HG03439 (cell line): Measurements from ENCODE around the gene TMF1.

ENCODE experiments used
- ATAC-seq: cut with Tn5 transposase; IDR thresholded peaks from one replicate; pipeline ENCODE4 v1.9.1; 2021; ENCODE audit warnings: mild to moderate bottlenecking, moderate library complexity; ENCODE audit not compliant: unreplicated experiment

The TMF1 gene

DNA sequence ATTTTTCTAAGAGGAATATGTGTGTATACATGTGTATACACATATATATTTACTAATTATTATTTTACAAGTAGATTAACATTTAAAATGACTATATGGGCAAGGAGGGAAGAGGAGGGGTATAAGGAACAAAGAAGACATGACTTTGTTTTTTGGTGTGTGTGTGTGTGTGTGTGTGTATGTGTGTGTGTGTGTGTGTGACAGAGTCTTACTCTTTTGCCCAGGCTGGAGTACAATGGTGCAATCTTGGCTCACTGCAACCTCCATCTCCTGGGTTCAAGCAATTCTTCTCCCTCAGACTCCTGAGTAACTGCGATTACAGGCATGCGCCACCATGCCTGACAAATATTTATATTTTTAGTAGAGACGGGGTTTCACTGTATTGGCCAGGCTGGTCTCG, 36.0 kb downstream of the TMF1 start:
- no peak for ATAC-seq

DNA sequence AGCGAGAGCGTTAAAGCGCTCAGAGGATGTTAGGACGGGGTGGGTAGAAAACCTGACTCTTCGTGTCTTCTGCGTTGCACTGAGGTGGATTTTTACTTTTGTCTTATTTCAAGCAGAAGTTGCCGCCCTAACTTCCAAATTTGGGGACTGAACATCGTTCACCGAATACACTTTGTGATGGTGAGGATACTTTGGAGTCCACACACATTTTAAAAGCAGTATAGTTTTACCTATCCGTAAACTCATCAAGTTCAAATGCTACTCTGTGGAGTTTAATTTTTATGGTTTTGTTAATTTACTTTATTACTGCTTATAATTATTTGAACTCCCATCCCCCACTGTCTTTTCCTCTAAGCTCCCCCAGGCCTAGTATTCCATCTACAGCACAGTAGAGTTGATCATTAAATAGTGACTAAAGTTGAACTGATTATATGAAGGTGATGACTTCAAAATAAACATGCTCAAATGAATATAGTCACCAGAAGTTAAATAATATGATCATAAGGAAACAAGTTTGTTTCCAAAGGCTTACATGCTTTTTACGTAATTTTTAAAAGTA, 38.0 kb downstream of the TMF1 start:
- no peak for ATAC-seq

DNA sequence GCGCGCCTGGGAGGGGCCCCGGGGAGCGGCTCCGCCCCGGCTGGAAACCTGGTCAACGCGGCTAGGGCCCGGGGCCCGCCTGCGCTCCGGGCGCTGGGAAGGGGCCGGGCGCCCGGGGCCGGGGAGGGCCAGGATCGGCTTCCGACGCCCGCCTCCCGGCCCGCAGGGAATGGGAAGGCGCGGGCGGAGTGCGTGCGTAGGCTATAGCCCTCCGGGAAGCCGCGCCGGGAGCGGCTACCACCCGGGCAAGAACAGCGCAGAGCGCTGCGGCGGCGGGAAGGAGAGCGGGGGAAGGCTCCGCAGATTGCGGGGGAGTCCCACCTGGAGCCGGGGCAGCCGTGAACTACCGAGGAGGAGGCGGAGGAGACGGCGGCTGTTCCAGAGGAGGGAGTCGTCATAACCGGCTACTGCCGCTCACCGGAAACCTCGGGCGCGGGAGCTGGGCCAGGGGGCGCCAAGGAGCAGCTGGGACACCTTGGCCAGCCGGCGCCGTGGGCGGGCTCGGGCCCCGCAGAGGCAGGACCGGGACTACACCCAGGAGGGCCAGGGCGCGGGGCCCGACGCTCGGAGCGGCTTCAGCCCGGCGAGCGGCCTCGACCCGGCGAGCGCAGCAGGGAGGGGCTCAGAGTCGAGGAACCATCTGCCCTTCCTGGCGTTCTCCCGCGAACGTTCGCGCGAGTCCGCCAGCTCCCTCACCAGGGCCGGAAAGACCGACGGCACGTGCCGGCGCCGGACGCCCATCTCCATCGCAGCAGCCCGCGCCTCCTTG, 38.7 kb downstream of the TMF1 start, which contains the start of gene EOGT:
Gene EOGT, minus strand, starts transcription at position 432 of the 769 bp plus-strand sequence. CDS start 3,838 bp downstream, outside the sequence.
- ATAC-seq, result peak; percentile 82

DNA sequence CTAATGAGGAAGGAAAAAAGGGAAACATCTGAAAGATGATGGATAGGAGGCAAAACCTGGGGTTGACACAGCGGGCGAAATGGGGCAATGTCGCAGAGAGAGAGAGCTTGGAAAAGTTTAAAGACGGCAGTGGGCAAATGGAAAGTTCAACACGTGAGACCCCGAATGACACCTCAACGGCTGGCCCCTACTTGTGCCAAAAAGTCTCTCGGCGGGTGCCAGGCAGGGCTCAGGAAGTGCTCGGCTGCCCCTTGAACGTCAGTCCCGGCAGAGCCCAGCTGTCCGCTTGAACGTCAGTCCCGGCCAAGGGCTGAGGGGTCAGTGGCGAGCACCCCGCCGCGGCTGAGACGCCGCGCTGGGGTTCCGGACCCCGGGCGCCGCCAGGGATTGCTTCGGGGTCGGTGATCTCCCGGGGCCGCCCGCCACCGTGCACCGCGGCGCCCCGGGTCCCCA, 39.3 kb downstream of the TMF1 start:
- peak; percentile 39 for ATAC-seq

DNA sequence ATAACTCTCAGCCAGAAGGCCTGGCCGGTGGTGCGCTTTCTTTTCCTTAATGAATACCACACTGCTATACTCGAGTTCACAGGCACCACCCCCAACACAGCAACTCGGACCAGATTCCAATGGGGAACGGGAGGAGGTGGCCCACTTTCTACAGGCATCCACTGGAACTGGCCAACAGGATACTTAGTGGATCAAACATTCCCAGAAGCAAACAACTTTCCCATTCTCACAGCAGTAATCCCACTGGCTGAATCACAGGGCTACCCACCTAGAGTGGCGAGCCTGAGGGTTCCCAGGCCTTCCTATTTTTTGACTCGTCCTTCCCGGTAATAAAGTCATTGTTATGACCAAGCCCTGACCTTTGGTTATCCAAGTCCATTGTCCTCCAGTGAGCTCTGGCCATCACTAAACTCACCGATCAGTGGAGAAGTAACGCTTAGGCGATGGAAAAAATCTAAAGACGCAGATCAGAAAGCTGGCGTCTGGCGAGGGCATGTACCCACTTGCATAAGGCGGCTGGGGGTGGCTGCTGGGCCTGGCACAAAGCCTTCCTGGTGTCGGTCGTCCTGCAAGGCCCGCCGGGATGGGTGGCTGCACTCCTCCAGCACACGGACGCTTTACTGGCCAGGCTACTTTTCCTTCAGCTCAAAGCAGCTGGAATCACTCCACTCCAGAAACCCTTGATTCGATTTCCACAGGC, 39.9 kb downstream of the TMF1 start:
- no peak for ATAC-seq

DNA sequence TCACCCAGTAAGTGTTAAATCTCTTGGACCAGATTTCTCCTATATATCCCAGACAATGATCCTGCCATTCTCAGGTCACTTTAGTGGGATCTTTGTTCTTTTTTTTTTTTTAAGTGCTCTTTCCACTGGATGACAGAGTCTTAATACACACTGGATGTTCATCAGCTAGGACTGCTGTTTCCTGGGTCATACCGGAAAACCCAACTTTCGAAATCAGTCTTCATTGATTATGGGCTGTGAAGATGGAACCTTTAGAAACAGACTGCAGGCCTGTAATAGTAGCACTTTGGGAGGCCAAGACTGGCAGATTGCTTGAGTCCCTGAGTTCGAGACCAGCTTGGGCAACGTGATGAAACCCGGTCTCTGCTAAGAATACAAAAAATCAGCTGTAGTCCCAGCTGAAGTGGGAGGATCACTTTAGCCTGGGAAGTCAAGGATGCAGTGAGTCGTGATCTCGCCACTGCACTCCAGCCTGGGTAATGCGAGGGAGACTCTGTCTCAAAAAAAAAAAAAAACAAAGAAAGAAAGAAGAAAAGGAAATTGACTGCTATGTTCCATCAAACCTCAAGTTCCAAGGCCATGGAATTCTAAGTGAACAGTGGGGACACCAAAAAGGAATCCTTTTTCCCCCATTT, 40.9 kb downstream of the TMF1 start:
- ATAC-seq, result no peak

DNA sequence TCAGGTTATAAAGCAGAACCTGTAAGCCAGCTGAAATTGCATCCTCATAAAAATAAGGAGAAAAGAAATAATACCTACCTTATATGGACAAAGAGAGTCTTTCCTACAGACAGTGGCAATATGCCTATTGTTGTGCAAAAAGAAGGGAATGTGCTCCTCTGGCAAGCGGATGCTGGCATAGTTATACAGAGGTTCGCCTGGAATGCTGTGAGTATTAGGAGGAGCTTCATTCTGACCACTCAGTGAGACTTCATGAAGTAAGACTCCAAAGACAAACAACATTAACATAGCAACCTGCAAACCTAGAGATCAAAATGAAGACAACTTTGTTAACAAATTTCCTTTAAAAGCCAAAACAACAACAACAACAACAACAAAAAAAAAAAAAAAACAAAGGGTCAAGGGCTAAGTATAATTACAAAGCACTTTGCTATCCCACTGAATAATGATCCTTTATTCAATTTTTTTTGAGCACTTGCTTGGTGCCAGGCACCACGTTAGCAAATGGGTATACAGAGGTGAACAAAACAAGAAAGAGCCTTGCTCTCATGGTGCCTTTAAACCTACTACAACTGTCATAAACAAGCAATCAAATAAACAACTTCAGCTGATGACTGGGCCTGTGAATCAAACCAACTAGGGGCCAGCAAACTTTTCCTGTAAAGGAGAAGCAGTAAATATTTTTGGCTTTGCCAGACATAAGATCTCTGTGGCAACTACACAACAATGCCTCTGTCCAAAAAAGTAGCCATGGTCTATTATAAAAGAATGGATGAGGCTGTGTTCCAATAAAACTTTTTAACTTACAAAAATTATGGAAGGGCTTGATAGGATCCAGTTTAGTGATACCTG, 42.3 kb downstream of the TMF1 start:
- ATAC-seq, result no peak

DNA sequence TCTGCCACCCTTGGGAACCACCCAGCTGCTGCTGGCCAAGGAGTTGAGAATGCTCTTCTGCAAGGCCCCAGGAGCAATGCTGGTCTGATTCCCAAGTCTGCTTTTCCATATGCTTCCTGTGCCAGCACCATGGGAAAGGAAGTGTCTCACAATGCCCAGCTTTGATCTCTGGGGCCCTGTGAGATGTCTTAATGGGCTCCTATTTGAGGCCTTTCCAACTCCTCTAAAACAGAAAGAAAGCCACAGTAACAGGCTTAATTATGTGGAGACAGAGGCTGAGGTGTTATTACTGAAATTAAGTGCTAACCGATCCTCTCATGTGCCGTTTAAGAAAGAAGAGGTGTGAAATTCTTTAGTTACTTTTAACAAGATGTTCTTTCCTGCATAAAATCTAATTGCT, 43.2 kb downstream of the TMF1 start:
- no peak for ATAC-seq

DNA sequence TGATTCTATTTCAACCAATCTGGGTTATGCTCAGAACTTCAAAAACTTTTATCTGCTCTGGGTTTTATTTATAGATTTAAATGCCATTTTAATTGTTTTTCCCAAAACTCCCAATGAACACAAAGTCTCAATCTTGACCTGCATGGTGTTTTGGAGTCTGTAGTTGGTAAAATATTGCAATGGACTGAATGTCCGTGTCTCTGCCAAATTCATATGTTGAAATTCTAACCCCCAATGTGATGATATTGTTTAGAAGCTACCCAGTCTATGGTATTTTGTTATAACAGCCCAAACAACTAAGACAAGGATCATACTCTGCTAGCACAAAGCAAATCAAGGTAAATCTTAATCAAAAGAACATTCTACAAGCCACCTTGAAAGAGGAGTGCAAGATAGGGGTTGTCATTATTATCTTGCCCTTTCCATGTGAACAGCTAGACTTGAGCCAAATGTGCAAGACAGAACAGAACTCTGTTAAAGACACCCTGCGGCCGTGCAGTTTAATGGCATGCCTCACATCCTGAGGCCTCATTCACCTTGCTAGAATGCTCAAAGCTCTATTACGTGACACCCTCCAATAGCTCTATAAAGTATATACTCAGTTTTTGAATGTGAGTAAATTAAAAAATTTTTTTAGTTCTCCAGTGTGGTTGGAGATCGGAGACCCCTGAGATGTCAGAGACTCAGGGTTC, 46.2 kb downstream of the TMF1 start:
- no peak for ATAC-seq

DNA sequence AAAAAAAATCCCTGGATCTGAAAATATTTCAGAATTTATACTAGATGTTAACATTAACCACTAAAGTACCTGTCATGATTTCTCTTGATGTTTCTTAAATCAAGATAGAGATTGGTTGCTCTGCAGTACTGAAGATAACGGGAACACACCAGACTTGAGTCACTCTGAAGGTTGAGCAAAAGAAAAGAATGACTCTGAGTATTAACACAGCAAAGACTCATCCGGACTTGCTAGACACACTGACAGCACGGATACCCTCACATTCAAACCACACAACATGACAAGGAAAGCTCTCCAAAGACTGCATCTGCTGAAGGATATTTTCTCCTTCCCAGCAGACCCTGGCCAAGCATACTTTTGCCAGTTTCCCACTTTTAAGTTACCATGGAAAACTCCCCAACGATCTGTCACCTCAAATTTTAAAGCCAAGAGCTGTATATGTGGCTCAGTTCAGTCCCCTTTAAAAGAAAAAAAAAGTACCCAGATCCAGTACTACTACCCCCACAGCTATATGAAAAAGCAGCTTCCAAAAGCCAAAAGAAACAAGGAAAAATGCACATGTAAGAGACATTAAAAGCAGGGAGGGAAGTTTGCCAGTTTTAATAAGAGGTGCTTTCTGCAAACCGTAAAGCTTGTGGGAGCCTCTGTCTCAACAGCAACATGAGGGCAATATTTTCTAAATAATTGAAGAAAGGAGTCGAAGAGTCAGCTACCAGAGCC, 46.9 kb downstream of the TMF1 start:
- no peak for ATAC-seq

DNA sequence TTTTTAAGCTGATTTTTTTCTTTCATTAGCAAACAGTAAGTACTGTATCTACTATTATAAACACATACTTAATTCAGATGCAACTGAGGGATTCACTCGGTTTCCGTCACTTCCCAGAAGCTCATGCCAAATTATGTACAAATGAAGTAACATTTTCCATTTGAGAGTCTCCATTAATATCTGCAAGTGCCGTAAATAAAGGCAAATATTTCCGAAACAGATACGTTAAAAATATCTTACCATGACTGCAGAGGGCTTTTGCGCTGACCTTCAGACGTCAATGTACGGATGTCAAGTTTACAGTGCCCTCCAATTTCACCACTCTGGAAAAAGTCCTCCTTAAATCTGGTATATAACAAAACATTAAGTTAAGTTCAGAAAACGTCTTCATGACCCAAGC, 48.0 kb downstream of the TMF1 start:
- ATAC-seq, result no peak

DNA sequence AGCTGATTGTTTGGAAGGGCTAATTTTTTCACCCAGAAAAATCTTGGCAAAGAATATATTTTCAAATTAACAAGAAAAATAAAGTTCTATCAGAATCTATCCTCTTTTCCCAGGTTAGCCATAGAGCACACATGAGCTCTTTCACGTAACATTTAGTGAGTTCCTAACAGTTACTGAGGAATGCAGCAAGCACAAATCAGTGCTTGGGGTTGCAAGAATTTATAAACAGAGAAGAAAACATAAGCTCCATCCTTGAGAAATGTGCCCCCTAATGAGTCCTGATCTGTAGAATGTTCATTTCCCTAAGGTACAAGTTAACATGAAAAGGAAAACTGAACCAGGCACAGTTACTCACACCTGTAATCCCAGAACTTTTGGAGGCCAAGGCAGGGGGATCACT, 52.5 kb downstream of the TMF1 start:
- ATAC-seq, result no peak

DNA sequence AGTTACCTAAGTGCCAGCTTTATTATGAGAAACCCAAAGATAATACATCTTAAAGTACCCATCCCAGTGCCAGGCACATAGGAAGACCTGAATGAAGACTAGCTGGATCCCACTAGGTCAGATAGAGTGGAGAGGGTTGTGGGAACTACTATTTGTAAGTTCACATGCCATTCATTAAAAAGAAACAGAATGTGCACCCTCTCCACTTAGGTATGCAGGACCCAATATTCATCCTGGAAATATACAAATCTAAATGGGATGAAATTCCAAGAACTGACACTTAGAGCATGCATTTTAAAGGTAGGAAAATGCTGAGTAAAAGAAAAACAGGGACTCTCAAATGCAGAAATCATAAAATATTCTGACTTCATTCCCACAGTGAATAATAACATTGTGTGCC, 53.0 kb downstream of the TMF1 start:
- ATAC-seq, result no peak

DNA sequence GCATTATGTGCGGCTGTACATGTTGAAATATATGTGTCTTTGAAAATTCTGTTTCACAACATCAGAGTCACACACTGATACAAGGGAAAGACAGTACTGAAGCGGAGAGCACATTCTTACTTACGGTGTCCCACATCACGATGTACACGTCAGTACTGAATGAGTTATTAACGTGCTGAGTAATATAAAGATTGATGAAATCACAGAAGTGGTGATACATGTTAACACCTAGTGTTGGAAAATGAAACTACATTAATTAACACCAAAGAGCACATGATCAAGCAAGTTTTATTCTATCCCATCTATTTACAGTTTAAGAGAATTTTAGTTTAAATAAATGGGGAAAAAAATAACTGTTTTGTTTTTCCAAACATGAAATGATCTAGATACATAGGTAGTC, 54.2 kb downstream of the TMF1 start:
- ATAC-seq, result peak; percentile 87

DNA sequence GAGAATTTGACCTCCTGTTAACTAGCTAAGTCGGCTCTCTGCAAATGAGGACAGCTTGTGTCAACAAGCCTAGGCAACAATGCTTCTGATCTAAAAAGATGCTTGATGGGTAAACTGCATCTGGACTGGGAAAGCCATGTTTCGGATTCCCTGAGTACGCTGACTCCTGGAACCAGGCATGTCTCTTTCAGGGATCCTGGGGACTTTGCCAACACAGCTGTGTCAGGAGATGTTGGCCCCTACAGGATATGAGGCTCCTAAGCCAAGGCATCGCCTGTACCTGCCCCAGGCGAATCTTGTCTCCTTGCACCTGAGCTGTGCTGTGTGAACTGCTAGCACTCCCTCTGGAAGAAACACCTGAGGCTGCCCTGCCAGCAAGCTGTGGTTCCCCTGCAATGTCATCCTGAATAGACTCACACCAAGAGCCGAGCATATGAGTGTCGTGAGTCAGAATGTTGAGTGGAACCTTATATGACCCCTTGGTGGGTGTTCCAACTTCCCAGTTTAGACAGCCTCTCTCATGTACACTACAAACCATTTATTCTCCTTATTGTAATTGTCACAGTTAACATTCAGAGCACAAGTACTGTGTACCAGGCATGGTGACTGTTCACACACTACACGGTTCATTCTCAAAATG, 55.7 kb downstream of the TMF1 start:
- ATAC-seq, result no peak

DNA sequence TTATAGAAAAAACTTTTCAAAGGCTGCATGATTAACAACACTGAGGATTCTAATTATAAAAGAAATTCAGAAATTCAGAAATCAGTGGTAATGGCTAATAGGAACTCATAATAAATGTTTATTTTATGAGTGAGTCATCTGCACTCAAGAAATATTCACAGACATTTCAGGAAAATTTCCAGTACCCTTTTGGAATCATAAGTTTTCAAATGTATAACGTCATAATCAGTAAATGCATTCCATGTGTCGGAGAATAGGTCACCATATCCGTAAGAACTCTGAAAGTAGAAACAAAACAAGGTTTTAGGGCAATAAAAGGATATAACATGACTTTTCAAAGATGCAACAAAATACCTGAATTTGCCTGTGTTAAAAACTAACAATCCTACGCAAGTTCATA, 63.4 kb downstream of the TMF1 start:
- ATAC-seq, result no peak

DNA sequence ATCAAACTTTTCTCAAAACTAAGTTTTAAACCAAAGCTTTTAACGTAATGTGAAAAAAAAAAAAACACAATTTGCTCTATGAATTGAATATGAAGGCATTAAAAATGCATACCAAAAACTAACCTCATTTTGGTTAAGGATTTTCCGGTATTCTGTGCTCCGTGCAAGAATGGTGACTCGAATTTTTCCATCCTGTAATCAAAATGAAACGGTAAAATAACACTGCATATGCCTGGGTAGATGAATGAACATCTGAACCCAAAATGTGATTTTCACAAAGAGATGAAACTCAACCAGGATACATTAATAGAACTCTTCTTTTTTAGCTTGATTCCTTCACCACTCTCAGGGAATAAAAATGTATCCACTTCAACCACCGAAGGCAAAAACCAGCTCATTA, 64.8 kb downstream of the TMF1 start:
- no peak for ATAC-seq

DNA sequence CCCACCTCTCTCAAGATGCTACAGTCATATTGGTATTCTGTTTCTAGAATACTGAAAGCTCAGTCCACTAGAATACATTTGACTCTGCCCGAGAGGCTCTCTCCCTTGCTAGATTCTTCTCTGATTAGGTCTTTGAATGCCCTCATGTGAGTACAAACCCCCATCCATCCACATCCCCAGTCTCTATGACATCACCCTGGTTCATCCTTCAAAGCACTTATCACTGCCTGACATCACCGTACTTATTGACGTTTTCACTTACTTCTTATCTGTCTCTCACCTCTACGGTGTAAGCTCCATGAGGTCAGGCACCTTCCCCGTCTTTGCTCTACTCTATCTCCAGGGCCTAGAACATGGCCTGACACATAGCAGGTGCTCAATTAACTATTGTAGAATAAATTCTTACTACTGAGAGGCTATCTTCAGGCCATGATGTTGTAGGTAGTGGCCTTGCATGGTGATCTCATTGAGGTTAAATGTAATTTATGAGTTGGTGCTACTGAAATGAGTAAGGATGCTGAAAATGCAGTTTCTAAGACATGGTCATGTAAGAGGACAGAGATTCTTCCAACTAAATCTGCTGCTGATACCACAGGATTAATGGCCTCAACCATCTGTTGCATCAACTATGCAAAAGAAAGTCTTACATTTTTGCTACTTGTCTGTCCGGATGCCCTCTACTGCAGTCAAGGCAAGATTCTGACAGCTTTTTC, 65.5 kb downstream of the TMF1 start:
- ATAC-seq, result no peak
